B cell (primary cell): ENCODE measurements around the gene SERF2. TPM values are rescaled to one million over a fixed set of nuclear protein-coding genes. Genes with fewer than 3 reads are reported as not detected.
"Not testable (repeated sequence)": the region's sequence is repeated elsewhere in the genome, so short reads cannot be mapped to it uniquely, and the experiment has no call there.

ENCODE experiments used
- ATAC-seq: fragments of 200-7000 bp; cut with Tn5 transposase; one replicate; pipeline ENCODE4 v1.10.0; 2021; ENCODE audit warnings: low read depth, mild to moderate bottlenecking, moderate number of reproducible peaks, moderate library complexity
- CTCF ChIA-PET: fragments of 350-600 bp; sonication (Branson Sonifier 250); formaldehyde crosslinking; loops from one replicate; lab custom pipeline; 2021; ENCODE audit warnings: antibody characterized with exemption, inconsistent platforms; lab: Charles Lee
- POLR2A ChIA-PET: fragments of 350-600 bp; sonication (Branson Sonifier 250); formaldehyde crosslinking; loops from one replicate; lab custom pipeline; 2021; ENCODE audit warnings: antibody characterized with exemption; lab: Charles Lee
- DNase-seq: peaks from one replicate; pipeline ENCODE4 v3.0.0; 2013
- H2AFZ ChIP-seq: 2 replicates; pipeline ENCODE4 v1.6.1; 2012; ENCODE audit warnings: mild to moderate bottlenecking, low read depth, low read length; ENCODE audit not compliant: insufficient read depth, poor library complexity, severe bottlenecking
- H3K27ac ChIP-seq, 2 donors: 1 replicate in 1 of 2; 2 replicates in 1 of 2; pipeline ENCODE4 v1.5.1; 2012 to 2013; ENCODE audit warnings: low read length in 2 of 2, mild to moderate bottlenecking in 2 of 2, moderate library complexity in 1 of 2
- H3K27me3 ChIP-seq, 4 experiments: fragments of 200-600 bp in 1 of 4; sonication (generic) in 1 of 4; replicated peaks in 1 of 4; 1 replicate in 2 of 4; 2 replicates in 2 of 4; pipeline versions ENCODE4 v1.6.1 to v1.7.0; 2013 to 2016; ENCODE audit warnings: low read length in 3 of 4, mild to moderate bottlenecking in 2 of 4, mixed read lengths in 1 of 4, moderate library complexity in 1 of 4; ENCODE audit not compliant: insufficient read depth in 4 of 4, control insufficient read depth in 3 of 4; ENCODE audit errors: control extremely low read depth in 1 of 4
- H3K36me3 ChIP-seq, 2 experiments: replicated peaks in 1 of 2; 1 replicate in 1 of 2; 2 replicates in 1 of 2; pipeline versions ENCODE4 v1.6.1 to v1.7.1; 2013; ENCODE audit warnings: low read length in 1 of 2; ENCODE audit not compliant: insufficient read depth in 2 of 2, control insufficient read depth in 1 of 2; ENCODE audit errors: control extremely low read depth in 1 of 2, extremely low read depth in 1 of 2
- H3K4me1 ChIP-seq, 2 donors: fragments of 200-600 bp in 1 of 2; sonication (generic) in 1 of 2; 1 replicate in 1 of 2; 2 replicates in 1 of 2; pipeline versions ENCODE4 v1.5.1 to v1.6.1; 2013 to 2017; ENCODE audit warnings: low read length in 2 of 2; ENCODE audit not compliant: control insufficient read depth in 2 of 2, insufficient read depth in 2 of 2
- H3K4me2 ChIP-seq: replicated peaks from 2 replicates; pipeline ENCODE3; 2012; ENCODE audit warnings: mild to moderate bottlenecking, low read depth, low read length; ENCODE audit not compliant: poor library complexity, severe bottlenecking
- H3K4me3 ChIP-seq, 5 experiments: fragments of 200-600 bp in 1 of 5; sonication (generic) in 1 of 5; 1 replicate in 3 of 5; 2 replicates in 2 of 5; pipeline versions ENCODE4 v1.5.1 to v1.7.0; 2011 to 2016; ENCODE audit warnings: low read length in 4 of 5, mild to moderate bottlenecking in 4 of 5, low read depth in 2 of 5, control low read depth in 1 of 5, moderate library complexity in 1 of 5; ENCODE audit not compliant: insufficient read depth in 1 of 5; ENCODE audit errors: control extremely low read depth in 1 of 5, extremely low read depth in 1 of 5
- H3K79me2 ChIP-seq: fragments of 200-600 bp; sonication (generic); one replicate; pipeline ENCODE4 v1.6.0; 2016; ENCODE audit warnings: low read length; ENCODE audit not compliant: control insufficient read depth, insufficient read depth
- H3K9ac ChIP-seq: fragments of 200-600 bp; sonication (generic); 2 replicates; pipeline ENCODE4 v1.6.1; 2017; ENCODE audit warnings: mild to moderate bottlenecking, low read length, moderate library complexity
- H3K9me3 ChIP-seq, 3 donors: one replicate each; pipeline versions ENCODE4 v1.6.1 to v1.7.1; 2013; ENCODE audit warnings: low read length in 2 of 3; ENCODE audit not compliant: control insufficient read depth in 2 of 3, insufficient read depth in 1 of 3; ENCODE audit errors: control extremely low read depth in 1 of 3
- H4K20me1 ChIP-seq: 2 replicates; pipeline ENCODE4 v1.6.0; 2012; ENCODE audit warnings: mild to moderate bottlenecking, low read length; ENCODE audit not compliant: insufficient read depth, control insufficient read depth, poor library complexity, severe bottlenecking
- H3K27ac Mint-ChIP-seq: one replicate; pipeline ENCODE4 v1.8.0; 2021; ENCODE audit warnings: mixed read lengths
- H3K27me3 Mint-ChIP-seq: one replicate; pipeline ENCODE4 v1.8.0; 2021; ENCODE audit warnings: mixed read lengths
- H3K4me1 Mint-ChIP-seq: one replicate; pipeline ENCODE4 v1.8.0; 2021; ENCODE audit warnings: mixed read lengths
- H3K4me3 Mint-ChIP-seq: one replicate; pipeline ENCODE4 v1.8.0; 2021; ENCODE audit warnings: mixed read lengths
- H3K9me3 Mint-ChIP-seq: one replicate; pipeline ENCODE4 v1.8.0; 2022; ENCODE audit warnings: mixed read lengths; ENCODE audit not compliant: insufficient read depth
- EZH2 ChIP-seq: IDR thresholded peaks from 2 replicates; pipeline ENCODE4 v1.6.1; 2012; ENCODE audit warnings: borderline replicate concordance, low read depth, mild to moderate bottlenecking, moderate library complexity, low read length; ENCODE audit not compliant: insufficient read depth, poor library complexity, severe bottlenecking
- WGBS: methylation state at CpG from one replicate; pipeline ENCODE4 v1.1.5; 2013; ENCODE audit warnings: missing lambda C conversion rate; ENCODE audit not compliant: insufficient coverage; 5-methylcytosine and 5-hydroxymethylcytosine counted together
- intact Hi-C: fragments of 100-400 bp; cut with micrococcal nuclease; formaldehyde crosslinking; loops from one replicate; pipeline ENCODE4 v1.10.0; 2022
- polyA plus RNA-seq: library from polyadenylated mRNA; depleted of rRNA; stranded (reverse); fragments of >200 nt; gene quantifications from 2 replicates; pipeline ENCODE4 v1.2.3, GENCODE V29; 2012
- total RNA-seq, 2 donors: library from RNA; stranded (reverse); fragments of 120-200 nt in 1 of 2; gene quantifications; 1 replicate in 1 of 2; 2 replicates in 1 of 2; pipeline versions ENCODE4 v1.2.3 to v1.2.4, GENCODE V29; 2013 to 2022

Gene SERF2
- total and polyA plus RNA-seq, 2 donors (not counting 1 experiment from before 2014, with no cell fraction given), result 455 to 806 TPM

DNA sequence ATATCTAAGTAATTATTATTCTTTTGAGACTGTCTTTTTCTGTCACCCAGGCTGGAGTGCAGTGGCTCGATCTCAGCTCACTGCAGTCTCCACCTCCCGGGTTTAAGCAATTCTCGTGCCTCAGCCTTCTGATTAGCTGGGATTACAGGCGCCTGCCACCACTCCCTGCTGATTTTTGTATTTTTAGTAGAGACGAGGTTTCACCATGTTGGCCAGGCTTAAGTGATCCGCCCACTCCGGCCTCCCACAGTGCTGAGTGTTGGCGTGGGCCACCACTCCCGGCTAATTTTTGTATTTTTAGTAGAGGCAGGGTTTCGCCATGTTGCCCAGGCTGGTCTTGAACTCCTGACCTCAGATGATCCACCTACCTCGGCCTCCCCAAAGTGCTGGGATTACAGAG is 33.2 kb downstream of the SERF2 start:
- intact Hi-C loops, result loop anchor here (2.0 to 5.0 kb wide), 3 partner anchors 75 to 712 kb away; partner anchors contain the start of genes CTDSPL2 and EIF3J
- Histone ChIP-seq H3K4me2 (peak overlapping the region; percentile 89), H3K4me1 (peaks cover 25 to 50% of the 10 kb centered on the region in 2 donors), H3K79me2 (peaks cover 71% of the 10 kb centered on the region)
- H3K27me3 ChIP-seq, H3K9me3 Mint-ChIP-seq, H3K27me3 Mint-ChIP-seq, H2AFZ ChIP-seq, H3K27ac Mint-ChIP-seq, H3K9ac ChIP-seq, DNase-seq, H4K20me1 ChIP-seq, H3K4me3 ChIP-seq, H3K36me3 ChIP-seq, H3K9me3 ChIP-seq, H3K27ac ChIP-seq, H3K4me3 Mint-ChIP-seq, ATAC-seq: not testable (repeated sequence)
- peaks cover 60% of the 10 kb centered on the region for H3K4me1 Mint-ChIP-seq
- ChIA-PET POLR2A (interaction anchor here (1.3 kb wide), 2 partner anchors 16 to 49 kb away, joined by 9 read pairs; partner anchors contain the start of gene ELL3), CTCF (interaction anchor here (1.0 to 1.8 kb wide), 6 partner anchors 16 to 68 kb away, joined by 3 to 6 read pairs (median 6); partner anchors contain the start of genes HYPK and SERINC4)
- 100% methylated on average over 8 of the region's 11 CpGs for WGBS

DNA sequence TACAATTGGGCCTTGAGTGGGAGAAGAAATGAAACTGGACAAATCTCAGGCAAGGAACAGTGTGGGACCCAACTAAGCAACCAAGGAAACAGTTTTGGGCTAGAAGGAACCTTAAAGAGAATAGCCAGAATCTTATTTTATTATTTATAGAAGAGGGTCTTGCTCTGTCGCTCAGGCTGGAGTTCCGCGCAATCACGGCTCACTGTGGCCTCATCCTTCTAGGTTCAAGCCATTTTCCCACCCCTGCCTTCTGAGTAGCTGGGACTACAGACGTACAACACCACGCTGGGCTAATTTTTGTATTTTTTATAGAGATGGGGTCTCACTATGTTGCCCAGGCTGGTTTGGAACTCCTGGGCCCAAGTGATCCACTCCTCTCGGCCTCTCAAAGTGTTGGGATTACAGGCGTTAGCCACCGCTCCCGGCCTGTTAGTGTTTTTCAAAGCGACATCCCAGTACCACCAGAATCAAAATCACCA is 33.9 kb downstream of the SERF2 start:
- Histone ChIP-seq H3K79me2 (peaks cover 63% of the 10 kb centered on the region), H3K4me3 (peak overlapping the region in 3 of 5 experiments; percentile 68 to 74 (median 72)), H3K27me3 (no peaks in the 10 kb centered on the region), H3K9me3 (peaks cover 0 to 4% (median 0%) of the 10 kb centered on the region in 3 donors), H3K4me2 (peak overlapping the region; percentile 72), H3K36me3 (peaks cover 0 to 1% of the 10 kb centered on the region in 2 experiments), H3K27ac (peak overlapping the region; percentile 55 to 85), H4K20me1 (peaks cover 4% of the 10 kb centered on the region), H2AFZ (peak overlapping the region; percentile 86), H3K9ac (peak overlapping the region; percentile 63), H3K4me1 (peaks cover 30 to 57% of the 10 kb centered on the region in 2 donors)
- 95% methylated on average over 5 of the region's 11 CpGs for WGBS
- Mint-ChIP-seq H3K4me3 (peak overlapping the region; percentile 93), H3K27me3 (no peaks in the 10 kb centered on the region), H3K9me3 (no peaks in the 10 kb centered on the region), H3K4me1 (peaks cover 61% of the 10 kb centered on the region), H3K27ac (peak overlapping the region; percentile 27)
- CTCF ChIA-PET, result no interaction called here
- POLR2A ChIA-PET, result no interaction called here
- DNase-seq, result no peak
- ATAC-seq, result no peak
- intact Hi-C loops, result loop anchor here (5.0 kb wide), 2 partner anchors 601 to 711 kb away; partner anchors contain the start of genes CTDSPL2 and EIF3J
- TF ChIP-seq EZH2, result no peak
